Ovary (tissue), 3 donors: ENCODE data around the gene NOS1.
"Not testable (repeated sequence)": the region's sequence is repeated elsewhere in the genome, so short reads cannot be mapped to it uniquely, and the experiment has no call there.

Experiments
- EP300 ChIP-seq: sonication (generic); formaldehyde crosslinking; IDR thresholded peaks from one replicate; pipeline ENCODE4 v1.6.1; 2017; ENCODE audit warnings: antibody characterized with exemption
- POLR2A ChIP-seq: fragments of 450-650 bp; IDR thresholded peaks from one replicate; pipeline ENCODE4 v1.6.1; 2017; ENCODE audit warnings: antibody characterized with exemption, mild to moderate bottlenecking, moderate library complexity
- TF ChIP-seq, protein P1 (sequence below), 3 donors: fragments of 450-650 bp in 2 of 3; fragments of 200-600 bp in 1 of 3; IDR thresholded peaks; one replicate each; pipeline versions ENCODE4 v1.5.1 to v1.8.0; 2016 to 2022; ENCODE audit warnings: antibody characterized with exemption in 3 of 3, mild to moderate bottlenecking in 1 of 3
- donor health status: DM: no; HTN: no; CAD: no.

DNA sequence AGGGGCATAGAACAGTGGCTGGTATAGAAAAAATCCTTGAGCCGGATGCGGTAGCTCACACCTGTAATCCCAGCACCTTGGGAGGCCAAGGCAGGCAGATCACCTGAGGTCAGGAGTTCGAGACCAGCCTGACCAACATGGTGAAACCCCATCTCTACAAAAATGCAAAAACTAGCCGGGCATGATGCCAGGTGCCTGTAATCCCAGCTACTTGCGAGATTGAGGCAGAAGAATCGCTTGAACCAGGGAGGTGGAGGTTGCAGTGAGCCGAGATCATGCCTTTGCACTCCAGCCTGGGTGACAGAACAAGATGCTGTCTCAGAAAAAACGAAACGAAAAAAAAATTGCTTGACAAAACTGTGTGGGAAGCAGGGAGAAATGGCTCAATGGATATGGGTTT is 168.8 kb downstream of the NOS1 start:
- TF ChIP-seq, protein P1, sequence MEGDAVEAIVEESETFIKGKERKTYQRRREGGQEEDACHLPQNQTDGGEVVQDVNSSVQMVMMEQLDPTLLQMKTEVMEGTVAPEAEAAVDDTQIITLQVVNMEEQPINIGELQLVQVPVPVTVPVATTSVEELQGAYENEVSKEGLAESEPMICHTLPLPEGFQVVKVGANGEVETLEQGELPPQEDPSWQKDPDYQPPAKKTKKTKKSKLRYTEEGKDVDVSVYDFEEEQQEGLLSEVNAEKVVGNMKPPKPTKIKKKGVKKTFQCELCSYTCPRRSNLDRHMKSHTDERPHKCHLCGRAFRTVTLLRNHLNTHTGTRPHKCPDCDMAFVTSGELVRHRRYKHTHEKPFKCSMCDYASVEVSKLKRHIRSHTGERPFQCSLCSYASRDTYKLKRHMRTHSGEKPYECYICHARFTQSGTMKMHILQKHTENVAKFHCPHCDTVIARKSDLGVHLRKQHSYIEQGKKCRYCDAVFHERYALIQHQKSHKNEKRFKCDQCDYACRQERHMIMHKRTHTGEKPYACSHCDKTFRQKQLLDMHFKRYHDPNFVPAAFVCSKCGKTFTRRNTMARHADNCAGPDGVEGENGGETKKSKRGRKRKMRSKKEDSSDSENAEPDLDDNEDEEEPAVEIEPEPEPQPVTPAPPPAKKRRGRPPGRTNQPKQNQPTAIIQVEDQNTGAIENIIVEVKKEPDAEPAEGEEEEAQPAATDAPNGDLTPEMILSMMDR (IDR thresholded peaks at IDR 0.05), result not testable (repeated sequence)
- not testable (repeated sequence) for TF ChIP-seq EP300, POLR2A
